ENCODE results near the gene MMEL1.
A peak's percentile ranks its signal among the peaks of the same experiment; 100 is the strongest.

MMEL1 gene

DNA sequence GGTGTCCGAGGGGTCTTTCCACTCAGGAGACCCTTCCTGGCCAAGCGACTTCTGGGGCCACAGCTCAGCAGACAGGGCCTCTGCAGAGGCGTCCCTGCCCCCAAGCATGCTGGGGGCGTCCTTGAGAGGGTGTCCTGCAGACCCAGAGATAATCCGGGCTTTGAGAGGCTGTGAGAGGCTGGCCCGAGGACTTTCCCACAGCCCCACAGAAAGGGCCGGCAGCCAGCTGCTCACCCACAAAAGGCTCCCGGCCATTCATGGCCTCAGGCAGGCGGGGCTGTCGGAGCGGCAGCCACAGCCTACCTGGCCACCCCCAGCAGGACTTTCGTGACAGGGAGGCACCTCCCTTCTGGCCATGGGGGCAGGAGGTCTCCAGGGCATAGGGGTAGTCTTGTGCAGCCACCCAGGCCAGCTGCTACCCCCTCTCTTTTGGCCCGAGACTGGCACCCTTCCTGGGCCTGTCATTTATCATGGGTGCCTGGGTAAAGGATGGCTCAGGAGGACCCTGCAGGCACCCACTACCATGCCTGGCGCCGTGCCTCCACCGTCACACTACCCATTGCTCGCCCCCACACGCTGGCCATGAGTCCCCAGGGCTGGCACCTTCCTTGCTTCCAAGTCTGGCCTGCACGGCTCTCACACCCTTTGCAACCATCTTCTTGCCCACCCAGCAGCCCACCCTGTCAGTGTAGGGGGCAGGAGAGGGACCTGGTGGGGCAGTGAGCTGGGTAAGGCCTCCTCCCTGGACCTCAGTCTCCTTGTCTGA is 87.8 kb downstream of the MMEL1 start:
- H2BK5ac ChIP-seq (ENCODE audit: low read depth, low read length, poor library complexity, severe bottlenecking): no peak overlapping the region
- no peak overlapping the region for H3K23ac ChIP-seq (ENCODE audit: low read length in 2 of 2)
- DNase-seq: no peak
- H2AFZ ChIP-seq (ENCODE audit: low read depth, low read length): no peak overlapping the region
- H3K4me3 ChIP-seq (ENCODE audit: insufficient read depth in 1 of 2, low read depth in 1 of 2, low read length in 2 of 2): no peak overlapping the region
- H3K4ac ChIP-seq (ENCODE audit: low read depth in 1 of 2, low read length in 2 of 2): no peak overlapping the region
- peak overlapping the region; percentile 74 for H4K91ac ChIP-seq (ENCODE audit: low read length)
- H3K4me1 ChIP-seq (ENCODE audit: control insufficient read depth, insufficient read depth, low read depth, low read length): peaks cover 67% of the 10 kb centered on the region
- 87% methylated on average over 17 of the region's 19 CpGs for WGBS
- H3K27me3 ChIP-seq (ENCODE audit: control insufficient read depth in 1 of 2, insufficient read depth in 1 of 2, low read length in 2 of 2): peaks cover 4 to 24% of the 10 kb centered on the region in 2 experiments
- no peaks in the 10 kb centered on the region for H3K36me3 ChIP-seq (ENCODE audit: control insufficient read depth in 1 of 2, insufficient read depth in 2 of 2, low read depth in 1 of 2, low read length in 2 of 2)
- no peak overlapping the region for H3K27ac ChIP-seq (ENCODE audit: low read length, poor library complexity, severe bottlenecking)
- no peaks in the 10 kb centered on the region for H3K9me3 ChIP-seq (ENCODE audit: control insufficient read depth, low read length)
- no peak overlapping the region for H3K4me2 ChIP-seq (ENCODE audit: low read length, poor library complexity, severe bottlenecking)
- no peaks in the 10 kb centered on the region for H3K79me1 ChIP-seq (replicated peaks; ENCODE audit: low read length, poor library complexity, severe bottlenecking)
- no peak overlapping the region for H2BK120ac ChIP-seq (ENCODE audit: low read depth, low read length)
- H4K8ac ChIP-seq (ENCODE audit: low read length): peak overlapping the region; percentile 90
- peak overlapping the region; percentile 65 to 86 for H2BK12ac ChIP-seq (ENCODE audit: low read length in 2 of 2)
- no peak overlapping the region for H2AK5ac ChIP-seq (ENCODE audit: low read length, severe bottlenecking)
- no peak overlapping the region for H3K14ac ChIP-seq (ENCODE audit: low read length in 2 of 2)
- no peak overlapping the region for H2BK15ac ChIP-seq (ENCODE audit: low read depth, poor library complexity, severe bottlenecking)
- H3K9ac ChIP-seq (ENCODE audit: low read length): no peak overlapping the region
- no peak overlapping the region for H3K18ac ChIP-seq (ENCODE audit: low read depth in 1 of 2, low read length in 2 of 2)

DNA sequence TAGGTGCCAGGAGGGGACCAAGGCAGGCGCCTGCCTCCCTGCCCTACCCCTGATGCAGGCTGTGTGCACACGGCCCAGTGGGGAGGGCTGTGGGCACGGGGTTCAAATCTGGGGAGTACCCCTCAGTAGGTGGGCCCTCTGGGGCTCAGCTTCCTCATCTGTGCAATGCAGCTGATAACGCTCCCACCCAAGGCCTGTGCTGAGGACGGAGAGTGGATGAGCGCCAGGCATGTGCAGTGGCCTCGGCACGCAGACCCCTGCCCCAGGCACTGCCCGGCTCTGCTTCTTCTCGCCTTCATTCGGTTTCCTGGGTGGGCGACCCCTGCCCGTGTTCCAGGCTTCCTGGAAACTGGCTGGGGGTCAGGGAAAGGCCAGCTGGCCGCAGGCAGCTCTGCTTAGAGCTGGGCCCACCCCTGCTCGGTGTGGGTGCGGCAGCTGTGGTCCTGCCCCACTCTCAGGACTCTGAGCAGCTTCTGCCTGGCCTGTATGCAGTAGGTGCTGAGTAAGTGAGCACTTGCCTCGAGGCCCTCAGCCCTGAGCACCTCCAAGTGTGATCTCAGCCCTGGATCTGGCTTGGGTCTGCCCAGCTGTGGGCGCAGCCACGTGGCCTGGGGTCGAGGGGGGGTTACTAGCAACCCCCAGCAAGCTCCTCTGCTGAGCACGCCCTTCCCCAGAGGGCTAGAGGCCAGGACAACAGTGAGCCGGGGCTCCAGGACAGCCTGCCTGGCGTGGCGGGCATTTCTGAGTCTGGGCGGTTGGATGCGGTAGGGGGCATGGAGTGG is 88.5 kb downstream of the MMEL1 start:
- Histone ChIP-seq H3K27ac (ENCODE audit: low read length, poor library complexity, severe bottlenecking) (no peak overlapping the region), H3K4me1 (ENCODE audit: control insufficient read depth, insufficient read depth, low read depth, low read length) (peaks cover 67% of the 10 kb centered on the region), H2BK12ac (ENCODE audit: low read length in 2 of 2) (peak overlapping the region in 1 of 2 experiments; percentile 76), H2BK15ac (ENCODE audit: low read depth, poor library complexity, severe bottlenecking) (no peak overlapping the region), H3K9ac (ENCODE audit: low read length) (no peak overlapping the region), H3K79me1 (replicated peaks; ENCODE audit: low read length, poor library complexity, severe bottlenecking) (no peaks in the 10 kb centered on the region), H3K4ac (ENCODE audit: low read depth in 1 of 2, low read length in 2 of 2) (peak overlapping the region in 1 of 2 experiments; percentile 21), H2AFZ (ENCODE audit: low read depth, low read length) (peak overlapping the region; percentile 49), H3K27me3 (ENCODE audit: control insufficient read depth in 1 of 2, insufficient read depth in 1 of 2, low read length in 2 of 2) (peaks cover 4 to 31% of the 10 kb centered on the region in 2 experiments), H3K14ac (ENCODE audit: low read length in 2 of 2) (peak overlapping the region in 1 of 2 experiments; percentile 36), H3K36me3 (ENCODE audit: control insufficient read depth in 1 of 2, insufficient read depth in 2 of 2, low read depth in 1 of 2, low read length in 2 of 2) (no peaks in the 10 kb centered on the region), H3K4me3 (ENCODE audit: insufficient read depth in 1 of 2, low read depth in 1 of 2, low read length in 2 of 2) (no peak overlapping the region), H3K9me3 (ENCODE audit: control insufficient read depth, low read length) (no peaks in the 10 kb centered on the region), H4K8ac (ENCODE audit: low read length) (peak overlapping the region; percentile 10), H4K91ac (ENCODE audit: low read length) (peak overlapping the region; percentile 30), H3K23ac (ENCODE audit: low read length in 2 of 2) (no peak overlapping the region), H2BK5ac (ENCODE audit: low read depth, low read length, poor library complexity, severe bottlenecking) (no peak overlapping the region), H2BK120ac (ENCODE audit: low read depth, low read length) (no peak overlapping the region), H2AK5ac (ENCODE audit: low read length, severe bottlenecking) (peak overlapping the region; percentile 20), H3K4me2 (ENCODE audit: low read length, poor library complexity, severe bottlenecking) (no peak overlapping the region), H3K18ac (ENCODE audit: low read depth in 1 of 2, low read length in 2 of 2) (peak overlapping the region in 1 of 2 experiments; percentile 78)
- 71% methylated on average over 26 of the region's 26 CpGs for WGBS
- peak; percentile 30 for DNase-seq

DNA sequence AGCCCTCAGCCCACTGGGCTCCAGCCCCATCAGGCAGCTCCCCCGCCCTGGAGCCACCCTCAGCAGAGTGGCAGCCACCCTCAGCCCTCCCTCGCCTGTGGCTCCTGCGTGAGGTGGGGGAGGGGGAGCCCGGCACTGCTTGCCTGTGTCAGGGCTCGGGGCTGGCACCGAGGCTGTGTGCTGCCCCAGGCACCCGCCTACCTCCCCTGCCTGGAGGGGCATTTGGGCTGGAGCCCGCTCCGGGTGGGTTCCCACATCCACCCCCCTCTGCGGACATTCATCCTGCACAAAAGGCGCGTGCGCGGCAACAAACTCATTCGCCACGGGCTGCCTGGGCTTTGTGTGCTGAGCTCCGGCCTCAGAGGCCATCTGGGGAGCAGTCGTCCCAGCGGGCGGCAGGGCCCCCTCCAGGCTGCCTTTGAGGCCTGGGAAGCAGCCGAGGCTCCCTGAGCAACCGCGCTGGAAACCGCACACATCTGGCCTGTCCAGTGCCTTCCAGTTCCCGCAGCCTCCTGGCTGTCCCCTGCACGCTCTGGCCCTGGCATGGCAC is 89.2 kb downstream of the MMEL1 start:
- Histone ChIP-seq H2BK5ac (ENCODE audit: low read depth, low read length, poor library complexity, severe bottlenecking) (no peak overlapping the region), H3K4ac (ENCODE audit: low read depth in 1 of 2, low read length in 2 of 2) (no peak overlapping the region), H3K9ac (ENCODE audit: low read length) (no peak overlapping the region), H3K4me2 (ENCODE audit: low read length, poor library complexity, severe bottlenecking) (peak overlapping the region; percentile 9), H3K36me3 (ENCODE audit: control insufficient read depth in 1 of 2, insufficient read depth in 2 of 2, low read depth in 1 of 2, low read length in 2 of 2) (no peaks in the 10 kb centered on the region), H3K18ac (ENCODE audit: low read depth in 1 of 2, low read length in 2 of 2) (peak overlapping the region in 1 of 2 experiments; percentile 0), H3K4me3 (ENCODE audit: insufficient read depth in 1 of 2, low read depth in 1 of 2, low read length in 2 of 2) (no peak overlapping the region), H2BK12ac (ENCODE audit: low read length in 2 of 2) (no peak overlapping the region), H2AK5ac (ENCODE audit: low read length, severe bottlenecking) (no peak overlapping the region), H3K4me1 (ENCODE audit: control insufficient read depth, insufficient read depth, low read depth, low read length) (peaks cover 63% of the 10 kb centered on the region), H4K8ac (ENCODE audit: low read length) (peak overlapping the region; percentile 16), H3K23ac (ENCODE audit: low read length in 2 of 2) (no peak overlapping the region), H3K9me3 (ENCODE audit: control insufficient read depth, low read length) (no peaks in the 10 kb centered on the region), H2BK120ac (ENCODE audit: low read depth, low read length) (no peak overlapping the region), H2AFZ (ENCODE audit: low read depth, low read length) (peak overlapping the region; percentile 19), H3K27ac (ENCODE audit: low read length, poor library complexity, severe bottlenecking) (no peak overlapping the region), H3K27me3 (ENCODE audit: control insufficient read depth in 1 of 2, insufficient read depth in 1 of 2, low read length in 2 of 2) (peaks cover 4 to 36% of the 10 kb centered on the region in 2 experiments), H3K14ac (ENCODE audit: low read length in 2 of 2) (no peak overlapping the region), H4K91ac (ENCODE audit: low read length) (peak overlapping the region; percentile 30), H3K79me1 (replicated peaks; ENCODE audit: low read length, poor library complexity, severe bottlenecking) (no peaks in the 10 kb centered on the region), H2BK15ac (ENCODE audit: low read depth, poor library complexity, severe bottlenecking) (no peak overlapping the region)
- DNase-seq: peak; percentile 60
- WGBS: 41% methylated on average over 26 of the region's 26 CpGs
